Stimulated activated CD4-positive, alpha-beta T cell treated with anti-CD3 and anti-CD28 coated beads, TNF-alpha, amount 100 ng/mL, for 24 hours (primary cell): ENCODE results near the gene SMPD3.

Experiments used
- DNase-seq, 3 experiments: peaks; one replicate each; pipeline ENCODE4 v3.0.0-alpha.2; 2020; ENCODE audit warnings: low read depth in 3 of 3

The SMPD3 gene

DNA sequence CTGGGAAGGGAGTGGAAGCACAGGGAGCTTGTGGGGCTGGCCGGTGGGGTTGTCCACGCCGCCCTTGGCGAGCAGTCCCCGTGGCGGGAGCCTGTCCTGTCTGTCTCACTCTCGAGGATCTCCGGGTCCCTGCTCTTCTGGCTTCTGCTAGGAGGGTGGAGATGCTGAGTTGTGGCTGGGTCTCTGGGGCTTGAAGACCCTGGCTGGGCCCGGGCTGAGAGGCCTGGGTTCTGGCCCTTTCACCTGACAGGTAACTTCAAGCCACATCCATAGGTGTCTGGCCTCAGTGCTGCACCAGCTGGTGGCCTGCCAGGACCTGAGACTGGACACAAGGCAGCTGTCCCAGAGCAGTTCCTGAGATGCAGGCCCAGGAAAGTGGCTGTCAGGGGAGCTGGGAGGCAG, 90.8 kb downstream of the SMPD3 start:
- DNase-seq = no peak

- DNase-seq = no peak
Observed at GRCh38 chr16:68356919-68357286, 91.4 kb downstream of the SMPD3 start.

- peak; percentile 27 to 70 (median 40) for DNase-seq
Observed at GRCh38 chr16:68356249-68356918, 91.9 kb downstream of the SMPD3 start.

DNA sequence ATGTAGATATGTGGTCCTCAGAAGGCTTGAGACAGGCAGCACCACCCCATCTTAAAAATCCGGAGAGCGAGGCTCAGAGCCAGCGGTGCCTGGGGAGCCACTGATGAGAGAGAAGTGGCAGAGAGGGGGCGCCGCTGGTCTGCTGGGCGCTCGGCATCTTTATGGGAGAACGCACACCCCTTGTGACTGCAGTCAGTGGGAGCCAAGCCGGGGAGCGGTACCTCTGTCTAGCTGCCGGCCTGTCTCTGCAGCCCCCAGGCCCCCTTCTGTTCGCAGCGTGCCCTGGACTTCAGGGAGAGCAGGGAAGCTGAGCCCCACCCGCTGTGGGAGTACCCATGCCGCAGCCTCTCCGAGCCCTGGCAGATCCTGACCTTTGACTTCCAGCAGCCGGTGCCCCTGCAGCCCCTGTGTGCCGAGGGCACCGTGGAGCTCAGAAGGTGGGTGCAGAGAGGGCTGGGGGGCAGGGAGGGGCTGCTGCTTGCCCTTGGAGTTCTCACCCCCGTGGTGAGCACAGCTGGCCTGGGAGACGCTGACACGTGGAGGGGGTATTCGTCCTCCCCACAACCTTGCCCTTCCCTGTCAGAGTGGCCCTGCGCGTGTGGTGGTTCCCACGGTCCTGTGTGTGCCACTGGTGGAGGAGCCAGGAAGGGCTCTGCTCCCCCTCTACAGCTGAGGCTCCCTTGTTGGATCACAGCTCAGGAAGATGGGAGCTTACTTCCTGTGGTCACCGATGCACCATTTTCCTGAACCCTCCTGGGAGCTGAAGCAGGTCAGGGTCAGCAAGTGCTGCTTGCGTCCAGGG, 92.7 kb downstream of the SMPD3 start:
- no peak for DNase-seq

GRCh38 chr16:68354816-68355215, 93.5 kb downstream of the SMPD3 start:
- DNase-seq = no peak

- DNase-seq = no peak
Observed at GRCh38 chr16:68353366-68353765, 94.9 kb downstream of the SMPD3 start.

- no peak for DNase-seq
Observed at GRCh38 chr16:68351991-68352431, 96.3 kb downstream of the SMPD3 start.

- no peak for DNase-seq
Observed at GRCh38 chr16:68351463-68351862, 96.8 kb downstream of the SMPD3 start.

DNA sequence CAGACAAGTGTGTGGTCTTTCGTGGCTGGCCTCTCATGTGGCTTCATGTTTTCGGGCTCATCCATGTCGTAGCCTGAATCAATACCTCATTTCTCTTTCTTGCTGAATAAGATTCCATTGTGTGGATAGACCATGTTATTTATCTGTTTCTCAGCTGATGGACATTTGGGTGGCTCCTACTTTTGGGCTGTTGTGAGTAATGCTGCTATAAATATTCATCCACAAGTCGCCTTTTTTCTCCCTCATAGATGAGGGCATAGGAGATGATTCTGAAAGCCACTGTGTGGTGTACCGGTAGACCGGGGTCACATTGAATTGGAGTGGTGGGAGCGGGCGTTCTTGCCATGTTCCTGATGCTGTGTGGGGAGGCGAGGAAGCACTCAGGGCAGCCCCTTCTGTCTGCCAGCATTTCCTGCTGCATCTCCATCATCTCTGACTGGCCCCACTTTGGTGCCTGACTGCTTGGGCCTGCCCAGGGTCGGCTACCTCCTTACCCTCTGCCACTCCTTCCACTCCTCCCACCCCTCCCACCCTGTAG, 97.4 kb downstream of the SMPD3 start:
- DNase-seq = no peak

- no peak for DNase-seq
Observed at GRCh38 chr16:68349838-68350410, 98.4 kb downstream of the SMPD3 start.

DNA sequence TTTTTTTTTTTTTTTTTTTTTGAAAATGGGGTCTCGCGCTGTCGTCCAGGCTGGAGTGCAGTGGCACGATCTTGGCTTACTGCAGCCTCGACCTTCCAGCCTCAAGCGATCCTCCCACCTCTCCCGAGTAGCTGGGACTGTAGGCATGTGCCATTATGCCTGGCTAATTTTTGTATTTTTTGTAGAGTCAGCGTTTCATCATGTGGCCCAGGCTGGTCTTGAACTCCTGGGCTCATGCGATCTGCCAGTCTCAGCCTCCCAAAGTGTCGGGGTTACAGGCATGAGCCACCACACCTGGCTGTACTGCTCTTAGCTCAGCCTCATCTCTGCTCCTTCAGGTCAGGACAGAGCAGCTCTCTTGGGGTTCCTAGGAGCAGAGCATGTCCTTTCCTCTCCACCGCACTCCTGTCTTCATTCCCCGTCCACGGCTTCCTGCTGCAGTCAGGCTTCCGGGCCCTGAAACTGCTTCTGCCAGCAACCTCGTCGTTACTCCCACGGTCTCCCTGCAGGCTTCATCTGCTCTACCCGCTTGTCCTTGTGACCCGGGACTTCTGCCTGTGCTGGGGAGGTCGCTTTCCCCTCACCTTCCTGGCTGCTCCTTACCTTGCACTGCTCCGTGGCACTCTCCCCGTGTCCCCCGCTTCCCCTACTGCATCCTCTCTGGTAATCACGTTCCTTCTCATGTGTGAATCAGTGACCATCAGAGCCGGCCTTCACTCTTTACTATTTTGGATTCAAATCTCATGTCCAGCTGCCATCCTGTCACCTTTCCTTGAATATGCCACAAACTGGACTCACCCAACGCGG, 99.5 kb downstream of the SMPD3 start:
- no peak for DNase-seq

DNA sequence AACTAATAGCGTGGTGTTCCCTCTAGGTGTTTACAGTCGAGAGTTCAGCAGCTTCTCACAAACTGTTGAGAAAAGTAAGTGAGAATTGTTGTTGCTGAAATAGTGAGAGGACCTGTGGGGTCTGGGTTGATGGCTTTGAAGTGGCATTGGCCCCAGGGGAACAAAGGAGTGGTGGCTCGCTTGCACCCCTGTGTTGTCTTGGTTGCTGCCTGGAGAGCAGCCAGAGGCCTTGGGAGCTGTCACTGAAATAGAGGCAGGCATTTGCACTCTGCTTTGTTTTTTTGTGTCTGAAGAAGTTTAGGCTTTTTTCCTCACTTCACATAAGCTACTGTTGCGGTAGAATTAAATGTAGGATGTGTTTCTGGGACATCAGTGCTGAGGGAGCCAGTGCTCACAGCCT, 100.7 kb downstream of the SMPD3 start:
- DNase-seq = no peak

DNA sequence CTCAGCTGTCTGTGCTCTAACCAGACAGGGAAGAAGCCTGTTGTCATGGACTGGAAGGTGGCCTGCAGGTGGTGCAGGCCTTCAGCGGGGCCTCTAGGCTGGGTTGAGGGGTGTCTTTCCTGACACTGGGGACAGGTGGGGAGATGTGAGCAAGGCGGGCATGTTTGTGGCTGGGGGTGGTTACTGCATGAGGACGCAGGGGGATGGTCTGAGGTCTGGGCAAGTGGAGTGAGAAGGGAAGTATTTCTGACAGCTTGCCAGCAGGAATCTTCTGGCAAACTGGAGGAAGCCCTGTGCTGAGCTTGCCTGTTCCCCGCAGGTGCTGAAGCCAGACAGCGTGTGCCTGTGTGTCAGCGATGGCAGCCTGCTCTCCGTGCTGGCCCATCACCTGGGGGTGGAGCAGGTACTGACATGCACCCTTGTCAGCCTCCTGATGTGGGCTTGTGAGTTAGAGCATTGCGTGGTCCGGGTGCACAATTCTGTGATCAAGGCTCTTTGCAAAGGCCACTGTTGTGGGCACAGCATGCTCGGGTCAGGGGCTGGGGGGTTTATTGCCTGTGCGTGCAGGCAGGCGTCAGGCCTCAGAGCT, 101.3 kb downstream of the SMPD3 start:
- DNase-seq = no peak

DNA sequence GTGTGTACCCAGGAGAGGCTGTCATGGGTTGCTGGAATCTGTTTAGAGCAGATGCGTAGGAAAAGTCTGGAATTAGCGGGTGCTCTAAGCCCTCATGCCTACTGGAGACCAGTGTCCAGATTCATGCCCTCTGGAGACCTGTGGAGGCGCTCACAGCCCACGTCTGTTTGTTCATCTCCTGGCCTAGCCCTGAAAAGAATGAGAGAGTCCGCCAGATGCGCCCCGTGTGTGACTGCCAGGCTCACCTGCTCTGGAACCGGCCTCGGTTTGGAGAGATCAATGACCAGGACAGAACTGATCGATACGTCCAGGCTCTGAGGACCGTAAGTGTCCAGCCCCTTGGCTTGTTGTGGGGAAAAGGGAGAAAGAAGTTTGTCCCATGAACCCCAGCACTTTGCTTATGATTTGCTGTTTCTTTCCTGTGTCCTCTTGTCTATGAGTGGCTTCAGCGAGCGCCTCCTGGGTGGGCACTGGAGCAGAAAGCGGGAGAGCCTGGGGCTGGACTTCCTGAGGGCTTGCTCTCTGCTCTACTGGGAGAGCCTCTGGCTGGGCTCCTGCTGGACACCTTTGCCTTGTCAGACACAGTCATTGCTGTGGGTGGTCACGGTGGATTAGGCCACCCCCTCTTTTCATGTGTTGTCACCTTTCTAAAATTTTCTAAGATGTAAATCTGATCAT, 102.2 kb downstream of the SMPD3 start:
- DNase-seq = no peak

DNA sequence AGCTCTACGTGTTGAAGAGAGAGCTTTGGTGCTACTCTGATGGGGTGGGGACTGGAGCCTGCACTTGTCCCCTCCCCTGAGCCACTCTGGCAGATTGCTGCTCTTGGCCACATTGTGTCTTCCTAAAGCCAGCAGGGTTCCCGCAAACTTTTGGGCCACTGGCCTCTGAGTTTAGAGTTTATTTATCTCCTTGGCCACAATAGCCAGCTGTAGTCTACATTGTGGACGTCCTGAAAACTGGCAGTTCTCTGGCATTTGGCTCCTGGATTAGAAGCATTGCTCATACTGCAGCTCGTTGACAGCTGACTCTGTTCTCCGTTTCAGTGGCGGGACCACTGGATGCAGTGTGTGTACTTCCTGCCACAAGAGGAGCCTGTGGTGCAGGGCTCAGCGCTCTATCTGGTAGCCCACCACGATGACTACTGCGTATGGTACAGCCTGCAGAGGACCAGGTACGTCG, 102.9 kb downstream of the SMPD3 start:
- no peak for DNase-seq

GRCh38 chr16:68344252-68344651, 104.1 kb downstream of the SMPD3 start:
- DNase-seq = no peak

DNA sequence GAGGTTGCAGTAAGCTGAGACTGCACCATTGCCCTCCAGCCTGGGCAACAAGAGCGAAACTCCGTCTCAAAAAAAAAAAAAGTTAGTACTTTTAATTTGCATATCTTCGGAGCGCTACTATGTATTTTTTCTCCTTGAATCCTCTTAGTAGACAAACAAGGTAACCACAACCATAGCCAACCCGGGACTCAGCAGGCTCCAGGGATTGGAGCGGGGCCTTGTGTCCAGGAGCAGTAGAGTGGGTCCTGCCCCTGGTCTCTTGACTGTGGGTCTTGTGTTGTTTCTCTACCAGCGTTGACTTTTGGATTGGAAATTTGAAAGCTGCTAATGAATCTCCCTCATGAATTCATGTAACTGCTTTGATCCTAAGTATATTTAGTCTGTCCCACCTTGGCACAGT, 105.2 kb downstream of the SMPD3 start:
- DNase-seq = no peak

- no peak for DNase-seq
Observed at GRCh38 chr16:68342620-68343019, 105.7 kb downstream of the SMPD3 start.

GRCh38 chr16:68339214-68339613, 109.1 kb downstream of the SMPD3 start:
- DNase-seq = no peak

- no peak for DNase-seq
Observed at GRCh38 chr16:68338326-68339119, 109.8 kb downstream of the SMPD3 start.
